ENCODE results near the gene MYO10.
"Not testable (repeated sequence)": the region's sequence is repeated elsewhere in the genome, so short reads cannot be mapped to it uniquely, and the experiment has no call there.

The MYO10 gene

DNA sequence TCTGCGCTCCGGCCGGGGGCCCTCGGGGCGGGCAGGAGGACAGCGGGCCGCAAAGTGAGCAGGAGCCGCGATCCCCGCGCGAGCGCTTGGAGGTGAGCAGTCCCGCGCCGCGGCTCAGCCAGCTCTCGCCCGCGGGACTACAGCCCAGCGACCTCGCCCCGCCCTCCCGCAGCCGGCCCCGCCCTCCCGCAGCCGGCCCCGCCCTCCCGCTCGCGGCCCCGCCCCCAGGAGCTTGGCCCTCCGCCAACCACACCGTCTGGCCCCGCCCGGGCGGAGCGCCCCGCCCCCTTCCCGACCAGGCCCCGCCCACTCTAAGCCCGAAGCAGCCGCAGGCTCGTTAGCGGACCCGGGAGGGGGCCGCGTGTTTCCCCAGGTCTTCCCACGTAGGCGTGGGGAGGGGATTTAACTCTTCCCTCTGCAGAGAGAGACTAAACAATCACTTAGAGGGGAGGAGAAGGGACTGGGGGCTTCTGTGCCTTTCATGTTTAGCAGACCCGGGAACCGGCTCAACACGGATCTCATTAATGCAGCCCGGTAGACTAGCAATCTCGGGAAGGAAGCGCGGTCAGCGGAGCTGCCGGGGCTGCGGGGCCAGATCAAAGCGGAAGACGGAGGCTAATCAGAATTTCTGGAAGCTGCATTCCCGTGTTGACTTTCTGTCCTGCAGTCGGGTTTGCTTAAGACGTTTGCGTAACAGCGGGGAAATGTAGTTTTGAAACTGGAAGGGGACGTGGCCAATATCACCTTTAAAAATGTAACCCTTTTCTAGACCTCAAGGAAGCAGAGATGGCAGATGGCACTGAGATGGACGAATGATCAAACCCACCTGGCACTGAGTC lies at the start of gene MYO10:
Gene MYO10 (minus strand): TSS at position 139 of the 839 bp plus-strand sequence. CDS start 480 bp downstream, outside the sequence.
- peak; percentile 23 for DNase-seq

DNA sequence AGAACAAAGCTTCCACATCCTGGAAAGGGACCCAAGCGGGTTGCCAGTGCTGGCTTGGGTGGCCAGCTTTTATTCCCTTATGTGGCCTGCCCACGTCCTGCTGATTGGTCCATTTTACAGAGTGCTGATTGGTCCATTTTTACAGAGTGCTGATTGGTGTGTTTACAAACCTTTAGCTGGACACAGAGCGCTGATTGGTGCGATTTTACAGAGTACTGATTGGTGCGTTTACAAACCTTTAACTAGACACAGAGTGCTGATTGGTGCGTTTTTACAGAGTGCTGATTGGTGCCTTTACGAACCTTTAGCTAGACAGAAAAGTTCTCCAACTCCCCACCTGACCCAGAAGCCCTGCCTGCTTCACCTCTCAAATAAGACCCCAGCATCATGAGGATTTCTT lies 49.2 kb upstream of the MYO10 start:
- DNase-seq: not testable (repeated sequence)

DNA sequence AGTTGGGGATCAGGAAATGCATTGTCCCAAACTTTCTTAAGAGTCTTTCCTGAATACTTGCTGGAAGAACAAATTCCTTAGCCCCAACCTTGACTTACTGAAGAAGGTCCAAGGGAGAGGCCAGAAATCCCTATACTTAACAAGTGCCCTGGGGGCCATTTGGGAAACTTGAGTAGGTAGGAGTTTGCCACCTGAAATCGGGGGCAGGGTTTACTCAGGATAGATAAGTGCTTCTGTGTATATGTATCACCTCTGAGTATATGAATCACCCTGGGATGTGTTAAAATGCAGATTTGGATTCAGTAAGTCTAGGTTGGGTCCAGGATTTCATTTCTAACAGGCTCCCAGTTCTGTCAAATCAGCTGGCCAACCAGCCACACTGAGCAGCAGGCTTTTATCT lies 47.9 kb upstream of the MYO10 start:
- no peak for DNase-seq

DNA sequence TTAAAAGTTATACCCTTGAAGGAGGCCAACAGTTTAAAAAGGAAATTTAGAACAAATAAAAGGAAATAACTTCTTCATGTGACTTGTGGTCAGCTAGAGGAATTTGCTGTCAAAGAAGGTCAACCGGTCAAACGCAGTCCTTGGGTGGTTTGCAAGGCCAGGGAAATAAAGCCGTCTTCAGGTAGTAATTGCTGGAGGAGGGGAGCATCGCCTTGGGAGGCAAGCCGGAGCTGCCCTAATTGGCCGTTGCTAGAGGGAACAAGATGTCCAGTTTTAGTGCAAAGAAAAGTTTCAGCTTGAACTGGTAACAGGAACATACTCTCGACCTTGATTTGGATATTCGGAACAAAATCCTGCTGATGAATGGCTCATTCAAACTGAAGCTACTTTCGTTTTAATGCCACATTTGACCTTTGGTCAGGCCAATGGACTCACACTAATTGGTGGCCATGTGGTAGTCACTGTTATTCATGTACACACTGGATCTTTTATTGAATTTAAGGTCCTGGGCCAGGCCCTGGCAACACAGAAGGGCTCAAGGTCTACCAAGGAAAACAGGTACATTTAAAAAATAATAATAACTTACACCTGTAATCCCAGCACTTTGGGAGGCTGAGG lies 47.0 kb upstream of the MYO10 start:
- DNase-seq: no peak

DNA sequence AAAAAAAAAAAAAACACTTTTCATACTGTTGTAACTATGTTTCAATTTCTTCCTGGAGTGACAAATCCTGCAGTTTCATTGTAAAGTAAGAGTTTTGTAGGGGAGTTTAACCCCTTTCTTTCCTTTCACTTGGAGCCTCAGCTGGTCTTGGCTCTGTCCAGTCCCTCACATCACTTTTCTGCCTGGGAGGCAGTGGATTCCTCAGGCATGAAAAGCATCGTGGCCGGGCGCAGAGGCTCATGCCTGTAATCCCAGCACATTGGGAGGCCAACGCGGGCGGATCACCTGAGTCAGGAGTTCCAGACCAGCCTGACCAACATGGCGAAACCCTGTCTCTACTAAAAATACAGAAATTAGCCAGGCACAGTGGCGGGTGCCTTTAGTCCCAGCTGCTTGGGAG lies 45.6 kb upstream of the MYO10 start:
- DNase-seq: no peak

DNA sequence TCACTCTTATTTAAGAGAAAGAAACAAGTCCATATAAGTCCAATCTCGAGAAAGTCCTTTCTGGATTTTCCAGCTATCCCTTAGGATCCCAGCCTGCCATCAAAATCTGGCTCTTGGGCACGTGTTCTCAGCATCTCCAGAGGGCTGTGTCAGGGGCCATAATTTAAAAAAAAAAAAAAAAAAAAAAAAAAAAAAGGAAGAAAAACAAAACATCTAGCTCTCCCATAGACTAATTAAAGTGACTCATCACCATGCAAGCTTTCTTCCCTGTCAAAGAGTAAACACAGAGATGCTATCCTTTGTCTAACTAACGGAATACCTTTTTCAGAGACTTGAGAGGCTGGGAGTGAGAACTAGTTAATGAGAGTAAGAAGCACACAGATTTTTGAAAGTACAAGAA lies 44.9 kb upstream of the MYO10 start:
- DNase-seq: no peak

DNA sequence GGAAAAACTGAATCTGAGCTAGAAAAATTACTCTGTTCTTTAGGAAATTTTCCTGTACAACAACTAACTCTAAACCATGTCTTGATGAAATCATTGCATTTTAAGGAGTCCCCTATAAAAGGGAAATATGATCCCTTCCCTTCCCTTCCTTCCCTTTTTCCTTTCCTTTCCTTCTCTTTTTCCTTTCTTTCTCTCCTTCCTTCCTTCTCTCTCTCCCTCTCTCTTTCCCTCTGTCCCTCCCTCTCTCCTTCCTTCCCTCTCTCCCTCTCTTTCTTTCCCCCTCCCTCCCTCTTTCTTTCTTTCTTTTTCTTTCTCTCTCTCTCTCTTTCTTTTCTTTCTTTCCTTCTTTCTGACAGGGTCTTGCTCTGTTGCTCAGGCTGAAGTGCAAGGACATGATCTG lies 42.2 kb upstream of the MYO10 start:
- no peak for DNase-seq

DNA sequence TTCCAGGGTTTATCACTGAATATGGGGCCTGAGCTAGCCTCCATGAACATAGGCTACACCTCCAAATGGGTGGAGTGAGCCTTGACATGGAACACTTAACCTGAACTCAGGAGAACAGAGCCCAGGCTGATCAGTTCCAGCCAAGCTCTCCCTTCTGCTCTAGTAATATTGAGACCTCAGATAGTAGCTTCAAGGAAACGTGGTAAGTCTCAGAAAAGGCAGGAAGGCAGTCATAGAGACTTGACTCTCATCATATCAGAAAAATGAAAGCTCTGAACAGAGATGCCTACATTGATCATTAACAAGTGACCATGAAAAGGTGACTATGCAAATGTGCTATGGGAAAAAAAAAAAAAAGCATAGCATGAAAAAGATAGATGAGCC lies 40.5 kb upstream of the MYO10 start:
- no peak for DNase-seq

DNA sequence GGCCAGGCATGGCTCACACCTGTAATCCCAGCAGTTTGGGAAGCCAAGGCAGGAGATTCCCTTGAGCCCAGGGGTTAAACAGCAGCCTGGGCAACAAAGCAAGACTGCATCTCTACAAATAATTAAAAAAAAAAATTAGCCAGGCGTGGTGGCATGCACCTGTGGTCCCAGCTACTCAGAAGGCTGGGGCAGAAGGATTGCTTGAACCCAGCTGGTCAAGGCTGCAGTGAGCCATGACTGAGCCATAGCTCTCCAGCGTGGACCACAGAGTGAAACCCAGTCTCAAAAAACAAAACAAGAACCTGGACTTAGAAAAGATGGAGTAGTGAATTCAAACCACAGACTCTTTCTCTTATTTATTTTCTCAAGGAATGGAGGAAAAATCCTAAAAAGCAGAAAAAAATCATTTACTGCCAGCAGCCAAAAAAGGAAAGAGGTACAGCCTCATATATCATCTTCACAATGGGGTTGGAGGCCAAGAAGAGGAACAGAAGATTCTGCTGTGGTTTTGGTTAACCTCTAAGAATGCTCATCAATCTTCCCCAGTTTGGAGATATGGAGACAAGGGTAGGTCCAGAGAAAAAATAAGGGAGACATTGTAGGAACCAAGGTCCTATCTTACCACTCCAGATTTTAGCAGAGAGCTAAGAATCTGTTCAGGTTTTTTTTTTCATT lies 40.0 kb upstream of the MYO10 start:
- DNase-seq: no peak

DNA sequence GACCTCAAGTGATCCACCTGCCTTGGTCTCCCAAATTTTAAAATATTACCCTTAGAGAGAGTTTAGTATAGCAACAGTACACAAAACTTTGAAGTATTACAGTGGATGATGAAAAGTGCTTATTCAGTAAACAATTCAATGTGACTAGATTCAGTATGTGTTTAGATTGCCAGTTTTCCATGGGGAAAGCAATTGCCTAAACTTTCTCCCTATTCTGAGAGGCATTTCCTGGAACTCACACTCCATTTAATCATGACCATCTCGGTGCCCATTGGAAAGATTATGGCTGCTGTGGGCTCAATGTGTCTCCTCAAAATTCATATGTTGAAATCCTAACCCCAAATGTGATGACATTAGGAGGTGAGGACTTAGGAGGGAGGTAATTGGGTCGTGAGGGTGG lies 38.9 kb upstream of the MYO10 start:
- DNase-seq: no peak

DNA sequence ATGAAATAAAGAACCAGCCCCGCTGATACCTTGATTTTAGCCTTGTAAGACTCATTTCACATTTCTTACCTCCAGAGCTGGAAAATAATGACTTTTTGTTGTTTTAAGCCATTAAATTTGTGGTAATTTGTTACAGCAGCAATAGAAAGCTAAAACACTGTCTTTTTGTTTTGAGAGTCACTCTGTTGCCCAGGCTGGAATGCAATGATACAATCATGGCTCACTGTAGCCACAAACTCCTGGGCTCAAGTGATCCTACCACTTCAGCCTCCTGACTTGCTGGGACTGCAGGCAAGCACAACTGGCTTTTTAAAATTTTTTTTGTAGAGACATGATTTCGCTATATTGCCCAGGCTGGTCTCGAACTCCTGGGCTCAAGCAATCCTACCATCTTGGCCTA lies 34.7 kb upstream of the MYO10 start:
- DNase-seq: no peak

DNA sequence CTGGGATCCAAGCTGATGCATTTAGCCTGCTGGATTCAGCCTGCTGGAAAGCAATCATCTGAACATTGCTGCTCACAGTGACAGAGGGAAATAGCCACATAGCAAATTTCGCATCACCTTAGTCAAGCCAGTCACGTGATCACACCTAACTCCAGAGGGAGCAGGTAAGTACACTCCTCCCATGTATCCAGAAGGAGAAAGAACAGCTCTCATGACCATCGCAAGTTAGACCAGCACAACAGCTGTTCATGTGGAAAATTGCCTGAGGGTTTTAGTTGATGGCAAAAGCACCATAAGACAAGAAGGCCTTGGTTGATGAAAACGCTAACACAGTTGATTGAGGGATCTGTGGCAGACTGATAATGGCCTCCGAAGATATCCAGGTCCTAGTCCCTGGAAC lies 34.2 kb upstream of the MYO10 start:
- no peak for DNase-seq

DNA sequence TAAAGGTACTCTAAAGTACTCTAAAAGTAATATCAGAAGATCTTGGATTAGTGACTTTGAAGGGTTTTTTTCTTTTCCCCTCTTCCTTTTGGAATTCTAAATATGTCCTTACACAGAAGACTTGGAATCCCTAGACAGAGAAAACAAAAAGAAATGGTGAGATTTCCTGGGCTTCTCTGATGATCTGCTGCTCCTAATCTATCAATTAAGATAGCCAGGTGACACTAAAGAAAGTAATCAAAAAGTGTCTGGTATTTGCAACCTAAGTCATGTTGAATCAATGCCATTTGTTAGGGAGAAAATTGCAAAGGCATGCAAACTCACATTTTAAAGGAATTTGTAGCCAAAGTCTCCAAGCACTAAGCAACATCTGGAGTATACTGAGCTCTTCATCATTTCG lies 29.5 kb upstream of the MYO10 start:
- DNase-seq: no peak

DNA sequence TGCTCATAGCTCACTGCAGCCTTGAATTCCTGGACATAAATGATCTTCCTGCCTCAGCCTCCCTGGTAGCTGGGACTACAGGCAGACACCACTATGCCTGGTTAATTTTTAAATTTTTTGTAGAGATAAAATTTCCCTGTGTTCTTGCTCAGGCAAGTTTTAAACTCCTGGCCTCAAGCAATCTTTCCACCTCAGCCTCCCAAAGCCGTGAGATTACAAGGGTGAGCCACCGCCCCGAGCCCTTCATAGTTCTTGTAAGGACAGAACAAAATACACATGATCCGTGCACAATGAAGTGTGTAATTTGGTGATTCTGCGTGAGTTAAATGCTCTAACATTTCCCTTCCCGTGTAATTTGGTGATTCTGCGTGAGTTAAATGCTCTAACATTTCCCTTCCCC lies 27.7 kb upstream of the MYO10 start:
- no peak for DNase-seq

DNA sequence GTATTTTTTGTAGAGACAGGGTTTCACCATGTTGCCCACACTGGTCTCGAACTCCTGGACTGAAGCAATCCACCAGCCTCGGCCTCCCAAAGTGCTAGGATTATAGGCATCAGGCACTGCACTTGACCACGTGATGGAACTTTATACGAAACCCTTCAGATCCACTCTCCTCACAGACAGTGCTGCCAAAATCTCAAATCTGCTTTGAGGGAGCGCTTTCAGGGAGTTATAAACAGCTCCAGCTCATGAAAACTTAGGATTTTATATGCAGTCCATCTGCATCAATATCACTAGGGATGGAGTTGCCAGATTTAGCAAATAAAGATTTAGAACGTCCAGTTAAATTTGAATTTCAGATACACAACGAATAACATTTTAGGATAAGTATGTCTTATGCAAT lies 25.0 kb upstream of the MYO10 start:
- DNase-seq: no peak

DNA sequence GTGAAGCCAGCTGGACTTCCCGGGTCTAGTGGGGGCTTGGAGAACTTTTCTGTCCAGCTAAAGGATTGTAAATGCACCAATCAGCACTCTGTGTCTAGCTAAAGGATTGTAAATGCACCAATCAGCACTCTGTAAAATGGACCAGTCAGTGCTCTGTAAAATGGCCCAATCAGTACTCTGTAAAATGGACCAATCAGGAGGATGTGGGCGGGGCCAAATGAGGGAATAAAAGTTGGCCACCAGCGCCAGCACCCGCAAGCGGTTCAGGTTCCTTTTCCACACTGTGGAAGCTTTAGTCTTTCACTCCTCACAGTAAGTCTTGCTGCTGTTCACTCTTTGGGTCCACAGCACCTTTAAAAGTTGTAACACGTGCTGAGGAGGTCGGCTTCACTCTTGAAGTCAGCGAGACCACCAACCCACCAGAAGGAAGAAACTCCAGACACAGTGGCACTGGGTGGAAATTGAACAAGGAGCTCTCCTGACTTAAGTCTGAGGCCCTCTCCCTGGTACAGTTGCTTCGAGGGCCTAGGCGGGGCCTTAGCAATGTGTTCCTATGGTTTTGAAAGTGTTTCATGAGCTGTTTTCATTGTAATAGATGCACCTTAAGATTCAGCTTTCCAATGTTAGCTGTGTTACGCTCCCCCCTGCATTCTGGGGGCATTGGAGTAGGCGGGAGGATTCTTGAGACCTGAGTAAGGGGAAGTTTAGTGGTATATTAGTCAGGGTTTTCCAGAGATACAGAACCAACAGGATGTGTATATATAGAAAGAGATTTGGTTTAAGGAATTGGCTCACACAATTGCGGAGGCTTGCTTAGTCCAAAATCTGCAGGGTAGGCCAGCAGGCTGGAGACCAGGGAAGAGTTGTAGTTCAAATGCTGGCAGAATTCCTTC lies 21.5 kb upstream of the MYO10 start:
- DNase-seq: no peak

DNA sequence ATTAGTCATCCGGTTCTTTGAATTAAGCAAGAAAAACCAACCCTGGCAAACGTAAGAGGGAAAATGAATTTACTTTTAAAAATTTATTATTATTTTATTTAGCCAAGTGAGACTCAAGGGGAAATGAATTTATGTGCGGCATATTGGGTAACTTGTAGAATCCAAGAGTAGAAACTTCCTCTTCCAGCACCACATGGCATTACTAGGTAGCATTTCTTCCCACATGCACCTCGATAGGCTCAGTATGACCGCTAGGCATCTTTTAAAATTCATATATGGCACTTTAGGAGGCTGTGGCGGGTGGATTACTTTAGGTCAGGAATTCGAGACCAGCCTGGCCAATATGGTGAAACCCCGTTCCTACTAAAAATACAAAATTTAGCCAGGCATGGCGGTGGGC lies 17.6 kb upstream of the MYO10 start:
- no peak for DNase-seq

DNA sequence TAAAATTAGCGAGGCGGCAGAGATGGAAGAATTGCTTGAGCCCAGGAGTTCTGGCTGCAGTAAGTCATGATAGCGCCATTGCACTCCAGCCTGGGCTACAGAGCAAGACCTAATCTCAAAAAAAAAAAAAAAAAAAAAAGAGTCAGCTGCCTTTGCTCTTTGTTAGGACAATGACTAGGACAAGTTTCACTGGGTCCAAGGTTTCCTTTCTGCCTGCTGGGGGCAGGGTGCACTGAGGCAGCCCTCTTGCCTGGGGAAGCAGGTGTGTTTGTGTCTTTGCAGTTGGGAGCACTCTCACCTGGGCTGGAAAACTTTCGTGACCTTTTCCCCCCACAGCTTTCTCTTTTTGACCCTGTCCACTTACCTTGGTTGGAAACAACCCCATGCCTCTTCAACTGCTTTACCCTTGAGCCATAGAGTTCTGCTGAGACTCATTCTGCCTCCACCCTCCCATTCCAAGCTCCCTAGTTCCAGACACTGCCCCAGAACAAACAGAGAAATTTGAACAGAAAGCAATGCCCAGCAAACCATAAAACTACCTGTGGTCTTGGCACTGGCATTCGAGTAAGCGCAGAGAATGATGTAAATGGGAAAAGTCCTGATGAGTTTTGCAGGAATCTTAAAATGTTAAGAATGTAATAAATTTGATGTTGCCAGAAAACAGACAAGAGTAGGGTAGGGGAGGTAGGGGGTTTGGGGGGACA lies 17.0 kb upstream of the MYO10 start:
- no peak for DNase-seq

DNA sequence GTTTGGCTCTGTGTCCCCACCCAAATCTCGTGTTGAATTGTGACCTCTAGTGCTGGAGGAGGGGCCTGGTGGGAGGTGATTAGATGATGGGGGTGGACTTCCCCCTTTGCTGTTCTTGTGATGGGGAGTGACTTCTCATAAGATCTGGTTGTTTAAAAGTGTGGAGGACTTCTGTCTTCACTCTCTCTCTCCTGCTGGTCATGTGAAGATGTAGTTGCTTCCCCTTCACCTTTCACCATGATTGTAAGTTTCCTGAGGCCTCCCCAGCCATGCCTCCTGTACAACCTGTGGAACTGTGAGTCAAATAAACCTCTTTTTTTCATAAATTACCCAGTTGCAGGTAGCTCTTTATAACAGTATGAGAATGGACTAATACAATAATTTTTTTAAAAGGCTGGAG lies 10.6 kb upstream of the MYO10 start:
- DNase-seq: no peak

DNA sequence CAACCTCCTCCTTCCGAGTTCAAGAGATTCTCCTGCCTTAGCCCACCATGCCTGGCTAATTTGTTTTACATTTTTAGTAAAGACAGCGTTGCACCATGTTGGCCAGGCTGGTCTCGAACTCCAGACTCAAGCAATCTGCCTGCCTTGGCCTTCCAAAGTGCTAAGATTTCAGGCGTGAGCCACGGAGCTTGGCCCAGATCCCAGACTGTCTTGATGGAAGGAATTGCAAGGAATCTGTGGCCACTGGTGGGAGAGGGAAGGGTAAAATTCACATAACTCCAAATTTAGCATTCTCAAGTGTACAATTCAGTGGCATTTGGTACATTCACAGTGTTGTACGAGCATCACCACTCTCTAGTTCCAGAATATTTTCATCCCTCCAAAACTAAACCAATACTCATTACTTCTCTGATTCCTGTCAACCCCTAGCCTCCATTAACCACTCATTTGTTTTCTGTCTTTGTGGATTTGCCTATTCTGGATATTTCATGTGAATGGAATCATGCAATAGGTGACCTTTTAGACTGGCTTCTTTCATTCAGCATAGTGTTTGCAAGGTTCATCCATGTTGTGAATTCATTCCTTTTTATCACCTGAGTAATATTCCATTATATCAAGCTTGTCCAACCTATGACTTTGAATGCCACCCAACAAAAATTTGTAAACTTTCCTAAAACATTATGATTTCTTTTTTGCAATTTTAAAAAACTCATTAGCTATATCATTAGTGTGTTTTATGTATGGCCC lies 8.9 kb upstream of the MYO10 start:
- no peak for DNase-seq

DNA sequence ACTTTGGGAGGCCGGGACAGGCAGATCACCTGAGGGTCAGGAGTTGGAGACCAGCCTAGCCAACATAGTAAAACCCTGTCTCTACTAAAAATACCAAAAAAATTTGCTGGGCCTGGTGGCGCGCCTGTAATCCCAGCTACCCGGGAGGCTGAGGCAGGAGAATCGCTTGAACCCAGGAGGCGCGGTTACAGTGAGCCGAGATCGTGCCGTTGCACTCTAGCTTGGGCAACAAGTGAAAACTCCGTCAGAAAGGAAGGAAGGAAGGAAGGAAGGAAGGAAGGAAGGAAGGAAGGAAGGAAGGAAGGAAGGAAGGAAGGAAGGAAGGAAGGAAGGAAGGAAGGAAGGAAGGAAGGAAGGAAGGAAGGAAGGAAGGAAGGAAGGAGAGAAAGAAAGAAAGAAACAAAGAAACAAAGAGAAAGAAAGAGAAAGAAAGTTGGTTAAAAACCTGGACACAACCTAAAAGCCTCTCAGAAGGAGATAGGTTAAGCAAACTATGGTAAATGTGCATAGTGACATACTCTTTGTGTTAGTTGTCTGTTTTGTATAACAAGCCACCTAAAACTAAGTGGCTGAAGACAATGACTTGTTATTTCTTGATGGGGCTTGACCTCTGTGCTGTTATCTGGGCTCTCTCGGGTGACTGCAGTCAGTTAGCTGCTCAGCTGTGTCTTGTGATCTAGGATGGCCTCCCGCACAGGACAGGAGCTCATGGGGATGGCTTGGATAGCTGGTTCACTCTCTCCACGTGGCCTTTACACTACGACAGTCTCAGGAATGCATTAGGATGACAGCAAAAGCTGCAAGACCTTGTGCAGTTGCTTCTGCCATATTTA lies 8.0 kb upstream of the MYO10 start:
- DNase-seq: no peak

Measured in activated naive CD4-positive, alpha-beta T cell treated with Interleukin-2 at 50 U/mL for 16 hours (primary cell).